ENCODE data around the gene CDC42EP1.

GRCh38 chr22:37560608-37561211 is 430 bp downstream of the CDC42EP1 start:
- TF ChIP-seq CTCF (conservative IDR thresholded peaks at IDR 0.05; ENCODE audit: low read length): no peak
- no peak for TF ChIP-seq EZH2phosphoT487 (IDR thresholded peaks at IDR 0.05; ENCODE audit: borderline replicate concordance)
